ENCODE measurements around the gene GREB1.

- TF ChIP-seq CTCF (IDR thresholded peaks at IDR 0.05; ENCODE audit: low read length): no peak
- no peak for TF ChIP-seq EZH2 (IDR thresholded peaks at IDR 0.05; ENCODE audit: borderline replicate concordance, low read length)
Observed at GRCh38 chr2:11503354-11503927, 30.4 kb upstream of the GREB1 start.
